HG02588 (cell line): ENCODE data around the gene PIP5K1C.

Experiments used
- ATAC-seq: cut with Tn5 transposase; IDR thresholded peaks from one replicate; pipeline ENCODE4 v1.9.1; 2021; ENCODE audit warnings: mild to moderate bottlenecking, moderate library complexity; ENCODE audit not compliant: unreplicated experiment

PIP5K1C gene

GRCh38 chr19:3722443-3723109, 22.3 kb upstream of the PIP5K1C start:
- no peak for ATAC-seq

- ATAC-seq = no peak
Observed at GRCh38 chr19:3721887-3722442, 21.7 kb upstream of the PIP5K1C start.

GRCh38 chr19:3721131-3721886, 21.0 kb upstream of the PIP5K1C start:
- ATAC-seq = no peak

- no peak for ATAC-seq
Observed at GRCh38 chr19:3720349-3720917, 20.2 kb upstream of the PIP5K1C start.

GRCh38 chr19:3719868-3720267, 19.6 kb upstream of the PIP5K1C start:
- ATAC-seq = no peak

- ATAC-seq = no peak
Observed at GRCh38 chr19:3716147-3716668, 15.9 kb upstream of the PIP5K1C start.

- no peak for ATAC-seq
Observed at GRCh38 chr19:3712663-3713611, 12.7 kb upstream of the PIP5K1C start.

- ATAC-seq = no peak
Observed at GRCh38 chr19:3710265-3710812, 10.1 kb upstream of the PIP5K1C start.

GRCh38 chr19:3708207-3708931, 8.1 kb upstream of the PIP5K1C start, which contains the start of gene TJP3:
Gene TJP3 (plus strand): TSS chr19:3708384. CDS start chr19:3728433, 20,049 bp downstream.
- ATAC-seq = no peak

- ATAC-seq = no peak
Observed at GRCh38 chr19:3707868-3708206, 7.6 kb upstream of the PIP5K1C start.

GRCh38 chr19:3701200-3701599, 932 bp upstream of the PIP5K1C start:
- ATAC-seq = no peak

GRCh38 chr19:3699741-3700241, 477 bp downstream of the PIP5K1C start:
- peak; percentile 20 for ATAC-seq

- no peak for ATAC-seq
Observed at GRCh38 chr19:3698974-3699740, 1.1 kb downstream of the PIP5K1C start.

- ATAC-seq = no peak
Observed at GRCh38 chr19:3698386-3698950, 1.8 kb downstream of the PIP5K1C start.

GRCh38 chr19:3697671-3698385, 2.4 kb downstream of the PIP5K1C start:
- ATAC-seq = no peak

- ATAC-seq = no peak
Observed at GRCh38 chr19:3697094-3697493, 3.2 kb downstream of the PIP5K1C start.

GRCh38 chr19:3696660-3696995, 3.6 kb downstream of the PIP5K1C start:
- no peak for ATAC-seq
